ENCODE data around the gene EIF4G2. TPM values are rescaled to one million over a fixed set of nuclear protein-coding genes. Genes with fewer than 3 reads are reported as not detected.

Gene EIF4G2
- polyA plus RNA-seq, 1 donor from 2014 or later, result 1,004 TPM

GRCh38 chr11:10752486-10752885 lies 56.2 kb downstream of the EIF4G2 start:
- Histone ChIP-seq H3K9ac (ENCODE audit: low read length) (no peak overlapping the region), H3K27ac (ENCODE audit: low read length) (no peak overlapping the region), H3K36me3 (ENCODE audit: insufficient read depth, low read length) (no peaks in the 10 kb centered on the region), H4K20me1 (ENCODE audit: insufficient read depth) (no peaks in the 10 kb centered on the region), H3K4me3 (ENCODE audit: low read length) (peak overlapping the region; percentile 86), H3F3A (ENCODE audit: insufficient read depth, low read length, poor library complexity, severe bottlenecking) (no peaks in the 10 kb centered on the region), H3K79me2 (replicated peaks; ENCODE audit: insufficient read depth, low read length) (peaks cover 18% of the 10 kb centered on the region), H2AFZ (ENCODE audit: low read depth, low read length) (no peak overlapping the region), H3K9me3 (ENCODE audit: low read length) (no peaks in the 10 kb centered on the region), H3K4me2 (ENCODE audit: low read length) (peak overlapping the region; percentile 71), H3K27me3 (ENCODE audit: insufficient read depth, low read depth, low read length) (no peaks in the 10 kb centered on the region), H3K9me2 (ENCODE audit: insufficient read depth, low read length) (no peaks in the 10 kb centered on the region)
- TF ChIP-seq SMC3 (conservative IDR thresholded peaks at IDR 0.05; ENCODE audit: poor library complexity) (no peak), REST (IDR thresholded peaks at IDR 0.05; ENCODE audit: borderline replicate concordance) (no peak)

- H3K36me3 ChIP-seq (ENCODE audit: insufficient read depth, low read length), result no peaks in the 10 kb centered on the region
- H3K4me3 ChIP-seq (ENCODE audit: low read length), result peak overlapping the region; percentile 86
Measured at GRCh38 chr11:10752061-10752460, 56.7 kb downstream of the EIF4G2 start.

More at GRCh38 chr11:10752061-10752460, 56.7 kb downstream of the EIF4G2 start:
- Histone ChIP-seq H3K27ac (ENCODE audit: low read length) (peak overlapping the region; percentile 97), H3K79me2 (replicated peaks; ENCODE audit: insufficient read depth, low read length) (peaks cover 18% of the 10 kb centered on the region), H4K20me1 (ENCODE audit: insufficient read depth) (no peaks in the 10 kb centered on the region), H3K9me2 (ENCODE audit: insufficient read depth, low read length) (no peaks in the 10 kb centered on the region), H3F3A (ENCODE audit: insufficient read depth, low read length, poor library complexity, severe bottlenecking) (no peaks in the 10 kb centered on the region), H3K27me3 (ENCODE audit: insufficient read depth, low read depth, low read length) (no peaks in the 10 kb centered on the region), H3K9me3 (ENCODE audit: low read length) (no peaks in the 10 kb centered on the region), H3K9ac (ENCODE audit: low read length) (peak overlapping the region; percentile 91), H3K4me2 (ENCODE audit: low read length) (peak overlapping the region; percentile 71), H2AFZ (ENCODE audit: low read depth, low read length) (no peak overlapping the region)
- TF ChIP-seq EZH2 (IDR thresholded peaks at IDR 0.05; ENCODE audit: borderline replicate concordance, insufficient read depth, low read length, poor library complexity, severe bottlenecking), result no peak
- TF ChIP-seq SMC3 (conservative IDR thresholded peaks at IDR 0.05; ENCODE audit: poor library complexity), result no peak
- TF ChIP-seq EP300 (conservative IDR thresholded peaks at IDR 0.05; ENCODE audit: poor library complexity, severe bottlenecking), result no peak
- TF ChIP-seq RAD21 (conservative IDR thresholded peaks at IDR 0.05), result no peak
- TF ChIP-seq TAF1 (IDR thresholded peaks at IDR 0.05; ENCODE audit: low read depth), result no peak
- no peak for TF ChIP-seq POLR2AphosphoS5 (IDR thresholded peaks at IDR 0.05)
- TF ChIP-seq MXI1 (conservative IDR thresholded peaks at IDR 0.05; ENCODE audit: poor library complexity, severe bottlenecking), result no peak
- no peak for TF ChIP-seq REST (IDR thresholded peaks at IDR 0.05; ENCODE audit: borderline replicate concordance)
- TF ChIP-seq, protein P1, sequence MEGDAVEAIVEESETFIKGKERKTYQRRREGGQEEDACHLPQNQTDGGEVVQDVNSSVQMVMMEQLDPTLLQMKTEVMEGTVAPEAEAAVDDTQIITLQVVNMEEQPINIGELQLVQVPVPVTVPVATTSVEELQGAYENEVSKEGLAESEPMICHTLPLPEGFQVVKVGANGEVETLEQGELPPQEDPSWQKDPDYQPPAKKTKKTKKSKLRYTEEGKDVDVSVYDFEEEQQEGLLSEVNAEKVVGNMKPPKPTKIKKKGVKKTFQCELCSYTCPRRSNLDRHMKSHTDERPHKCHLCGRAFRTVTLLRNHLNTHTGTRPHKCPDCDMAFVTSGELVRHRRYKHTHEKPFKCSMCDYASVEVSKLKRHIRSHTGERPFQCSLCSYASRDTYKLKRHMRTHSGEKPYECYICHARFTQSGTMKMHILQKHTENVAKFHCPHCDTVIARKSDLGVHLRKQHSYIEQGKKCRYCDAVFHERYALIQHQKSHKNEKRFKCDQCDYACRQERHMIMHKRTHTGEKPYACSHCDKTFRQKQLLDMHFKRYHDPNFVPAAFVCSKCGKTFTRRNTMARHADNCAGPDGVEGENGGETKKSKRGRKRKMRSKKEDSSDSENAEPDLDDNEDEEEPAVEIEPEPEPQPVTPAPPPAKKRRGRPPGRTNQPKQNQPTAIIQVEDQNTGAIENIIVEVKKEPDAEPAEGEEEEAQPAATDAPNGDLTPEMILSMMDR (IDR thresholded peaks at IDR 0.05; ENCODE audit: poor library complexity, severe bottlenecking), result no peak
